Pancreas (tissue), 10 donors: ENCODE measurements around the gene UIMC1. TPM values are rescaled to one million over a fixed set of nuclear protein-coding genes. Genes with fewer than 3 reads are reported as not detected.
A peak's percentile ranks its signal among the peaks of the same experiment; 100 is the strongest.

ENCODE experiments used
- ATAC-seq, 4 donors: fragments of 200-7000 bp; cut with Tn5 transposase; one replicate each; pipeline versions ENCODE4 v1.8.0 to v1.9.1; 2020; ENCODE audit warnings: mild to moderate bottlenecking in 4 of 4, moderate library complexity in 4 of 4
- DNase-seq, 6 donors: peaks; one replicate each; pipeline ENCODE4 v3.0.0-alpha.2; 2020
- FAIRE-seq: peaks from 2 replicates; lab custom pipeline; 2012; peaks lifted over from hg19 to GRCh38; lab: Jason Lieb, UNC
- H3K27ac ChIP-seq, 4 donors: fragments of 200-600 bp; sonication (generic); 1 replicate in 3 of 4; 2 replicates in 1 of 4; pipeline versions ENCODE4 v1.5.0 to v1.8.0; 2020
- H3K27me3 ChIP-seq, 4 donors: fragments of 200-600 bp; one replicate each; pipeline ENCODE4 v1.8.0; 2021
- H3K36me3 ChIP-seq, 3 donors: fragments of 200-600 bp; sonication (generic) in 1 of 3; one replicate each; pipeline versions ENCODE4 v1.5.0 to v1.8.0; 2020 to 2021
- H3K4me1 ChIP-seq, 3 donors: fragments of 200-600 bp; one replicate each; pipeline ENCODE4 v1.8.0; 2021
- H3K4me3 ChIP-seq, 4 donors: fragments of 200-600 bp; sonication (generic) in 2 of 4; one replicate each; pipeline versions ENCODE4 v1.5.0 to v1.8.0; 2020 to 2021
- H3K9me3 ChIP-seq, 4 donors: fragments of 200-600 bp; one replicate each; pipeline ENCODE4 v1.8.0; 2021
- WGBS, 2 donors: extraction: QIAGEN DNeasy Blood & Tissue Kit; methylation state at CpG; one replicate each; pipeline ENCODE4 v1.1.7; 2013; 5-methylcytosine and 5-hydroxymethylcytosine counted together
- intact Hi-C, 3 donors: fragments of 100-400 bp; cut with DNase I; formaldehyde crosslinking; loops; one replicate each; pipeline versions ENCODE4 v1.11.1 to v1.14.2; 2022
- polyA plus RNA-seq, 2 donors: library from polyadenylated mRNA; stranded (reverse); fragments of 200-250 nt; gene quantifications; one replicate each; pipeline ENCODE4 v1.2.3, GENCODE V29; 2013
- total RNA-seq, 6 donors: library from RNA; stranded (reverse); fragmentation: NEBNext Ultra II Directional in 4 of 6; extraction: Animal tissue kit (Norgen Biotek cat#: 25700) in 4 of 6; gene quantifications; one replicate each; pipeline versions ENCODE4 v1.2.1 to v1.2.4, GENCODE V29; 2021 to 2023
- TF ChIP-seq, protein P1 (sequence below), 4 donors: fragments of 200-600 bp; sonication (generic) in 3 of 4; IDR thresholded peaks; one replicate each; pipeline versions ENCODE4 v1.5.0 to v1.8.0; 2021; ENCODE audit warnings: antibody characterized with exemption in 4 of 4
- donor health status: healthy with polysubstance abuse.
- donor health status: DM: no; HTN: no; CAD: no; lungs with moderate emphysema.
- donor health status: DM: no; HTN: no; CAD: no.
- donor health status: control.
- donor health status: control.
- donor health status: Bipolar disorder and iron deficiency.
- donor health status: DM: yes; HTN: yes; CAD: no.
- donor health status: DM: no; HTN: no; CAD: no.
- donor health status: DM: no; HTN: no; CAD: no.
- donor health status: DM: yes; HTN: yes; CAD: no.

The UIMC1 gene
- total and polyA plus RNA-seq, 8 donors: 19.9 to 29.5 (median 23.0) TPM

DNA sequence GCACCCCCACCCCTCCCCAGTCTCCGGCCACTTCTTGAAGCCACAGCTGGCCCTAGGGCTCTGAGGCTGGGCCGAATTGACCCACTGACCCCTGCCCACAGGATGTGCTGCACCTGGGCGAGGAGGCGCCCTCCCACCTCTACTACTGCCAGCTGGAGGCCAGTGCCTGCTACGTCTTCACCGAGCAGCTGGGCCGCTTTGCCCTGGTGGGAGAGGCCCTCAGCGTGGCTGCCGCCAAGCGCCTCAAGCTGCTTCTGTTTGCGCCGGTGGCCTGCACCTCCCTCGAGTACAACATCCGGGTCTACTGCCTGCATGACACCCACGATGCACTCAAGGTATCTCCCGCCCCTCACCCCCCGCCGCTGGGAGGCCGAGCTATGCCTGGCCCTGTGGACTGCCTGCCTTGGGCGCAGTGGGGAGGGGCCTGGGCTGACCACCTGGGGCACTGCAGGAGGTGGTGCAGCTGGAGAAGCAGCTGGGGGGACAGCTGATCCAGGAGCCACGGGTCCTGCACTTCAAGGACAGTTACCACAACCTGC lies 128.7 kb downstream of the UIMC1 start:
- 49 to 56% methylated on average over 21 of the region's 21 CpGs for WGBS, 2 donors
- Histone ChIP-seq H3K27me3 (no peaks in the 10 kb centered on the region), H3K9me3 (no peaks in the 10 kb centered on the region), H3K36me3 (no peaks in the 10 kb centered on the region), H3K4me1 (no peaks in the 10 kb centered on the region), H3K4me3 (no peak overlapping the region), H3K27ac (no peak overlapping the region)
- TF ChIP-seq, protein P1, sequence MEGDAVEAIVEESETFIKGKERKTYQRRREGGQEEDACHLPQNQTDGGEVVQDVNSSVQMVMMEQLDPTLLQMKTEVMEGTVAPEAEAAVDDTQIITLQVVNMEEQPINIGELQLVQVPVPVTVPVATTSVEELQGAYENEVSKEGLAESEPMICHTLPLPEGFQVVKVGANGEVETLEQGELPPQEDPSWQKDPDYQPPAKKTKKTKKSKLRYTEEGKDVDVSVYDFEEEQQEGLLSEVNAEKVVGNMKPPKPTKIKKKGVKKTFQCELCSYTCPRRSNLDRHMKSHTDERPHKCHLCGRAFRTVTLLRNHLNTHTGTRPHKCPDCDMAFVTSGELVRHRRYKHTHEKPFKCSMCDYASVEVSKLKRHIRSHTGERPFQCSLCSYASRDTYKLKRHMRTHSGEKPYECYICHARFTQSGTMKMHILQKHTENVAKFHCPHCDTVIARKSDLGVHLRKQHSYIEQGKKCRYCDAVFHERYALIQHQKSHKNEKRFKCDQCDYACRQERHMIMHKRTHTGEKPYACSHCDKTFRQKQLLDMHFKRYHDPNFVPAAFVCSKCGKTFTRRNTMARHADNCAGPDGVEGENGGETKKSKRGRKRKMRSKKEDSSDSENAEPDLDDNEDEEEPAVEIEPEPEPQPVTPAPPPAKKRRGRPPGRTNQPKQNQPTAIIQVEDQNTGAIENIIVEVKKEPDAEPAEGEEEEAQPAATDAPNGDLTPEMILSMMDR (IDR thresholded peaks at IDR 0.05): no peak
- intact Hi-C loops: no loop called here
- ATAC-seq (no peak), FAIRE-seq (no peak), DNase-seq (peak in 1 of 6 donors; percentile 45)

DNA sequence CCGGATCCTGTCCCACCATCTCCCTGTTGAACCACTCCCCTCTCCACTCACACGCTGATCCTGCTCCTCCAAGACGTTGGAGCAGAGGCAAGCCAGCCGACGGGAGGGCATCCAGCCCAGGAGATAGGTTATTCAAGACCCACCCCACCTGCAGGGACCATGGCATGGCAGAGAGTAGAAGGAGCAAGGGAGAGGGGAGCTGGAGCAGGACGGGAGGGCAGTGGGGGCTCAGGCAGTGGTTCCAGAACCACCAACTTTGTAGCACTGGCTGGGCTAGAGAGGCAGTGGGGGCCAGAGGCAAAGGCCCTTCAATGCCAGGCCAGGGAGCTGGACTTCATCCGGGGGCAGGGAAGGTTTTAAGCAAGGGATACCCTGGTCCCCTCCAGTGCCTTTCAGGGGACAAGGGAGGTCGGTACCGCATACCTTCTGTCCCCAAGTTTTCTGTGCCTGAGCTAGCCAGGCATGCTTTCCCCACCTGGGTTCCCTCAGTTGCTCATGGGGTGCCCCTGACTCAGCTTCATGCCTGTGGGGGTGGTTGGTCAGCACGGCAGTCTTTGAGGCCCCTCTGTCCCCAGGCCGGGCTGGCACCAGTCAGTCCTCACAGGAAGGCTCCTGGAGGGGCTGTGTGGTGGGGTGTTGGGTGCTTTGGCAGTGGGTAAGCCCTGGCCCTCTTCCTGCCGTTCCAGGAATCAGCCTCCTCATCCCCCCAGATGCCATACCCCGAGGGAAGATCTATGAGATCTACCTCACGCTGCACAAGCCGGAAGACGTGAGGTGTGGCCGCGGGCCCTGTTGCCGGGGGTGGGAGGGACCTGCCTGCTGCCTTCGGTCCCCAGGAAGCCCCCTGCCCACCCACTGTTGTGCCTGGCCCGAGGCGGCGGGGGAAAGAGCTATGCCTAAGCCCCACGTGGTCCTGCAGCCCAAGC lies 129.8 kb downstream of the UIMC1 start:
- intact Hi-C loops: no loop called here
- DNase-seq (peak in 1 of 6 donors; percentile 60), ATAC-seq (no peak), FAIRE-seq (no peak)
- H3K27ac ChIP-seq: no peak overlapping the region
- WGBS, 2 donors: 52 to 56% methylated on average over 22 to 24 of the region's 24 CpGs
- TF ChIP-seq, protein P1 (IDR thresholded peaks at IDR 0.05): no peak
- H3K4me3 ChIP-seq: no peak overlapping the region
- H3K9me3 ChIP-seq: no peaks in the 10 kb centered on the region
- no peaks in the 10 kb centered on the region for H3K36me3 ChIP-seq
- no peaks in the 10 kb centered on the region for H3K4me1 ChIP-seq
- no peaks in the 10 kb centered on the region for H3K27me3 ChIP-seq

DNA sequence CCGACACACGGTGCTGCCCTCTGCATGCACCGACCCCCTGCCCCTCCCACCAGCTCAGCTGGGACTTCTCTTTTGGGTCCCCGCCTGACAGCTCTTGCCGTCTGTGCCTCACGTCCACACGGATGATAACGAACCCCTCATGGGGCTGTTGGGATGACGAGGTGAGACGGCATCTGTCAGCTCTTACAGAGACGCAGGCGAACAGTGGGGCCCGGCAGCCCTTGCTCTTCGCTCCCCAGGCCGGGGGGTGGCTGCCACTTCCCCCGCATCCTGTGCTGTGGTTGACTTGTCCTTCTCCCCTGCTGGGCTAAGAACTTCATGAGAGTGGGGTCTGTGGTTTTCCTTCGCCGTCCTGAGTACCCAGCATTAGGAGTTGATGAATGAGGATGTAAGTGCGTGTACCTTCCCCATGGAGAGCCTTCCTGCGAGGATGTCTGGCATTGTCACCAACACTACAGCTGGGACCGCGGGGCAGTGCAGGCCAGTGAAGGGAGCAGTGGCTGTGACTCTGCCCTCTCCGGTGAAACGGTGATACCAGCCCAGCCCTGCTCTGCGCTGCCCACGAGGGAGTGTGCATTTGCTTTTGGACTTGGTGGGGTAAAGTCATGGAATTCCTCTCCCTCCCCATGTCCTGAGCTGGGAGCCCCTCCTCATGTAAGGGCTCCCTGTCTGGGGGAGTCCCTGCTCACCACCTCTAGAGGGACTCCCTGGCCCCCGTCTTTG lies 130.6 kb downstream of the UIMC1 start:
- no peak for FAIRE-seq
- Histone ChIP-seq H3K27ac (no peak overlapping the region), H3K27me3 (no peaks in the 10 kb centered on the region), H3K4me3 (no peak overlapping the region), H3K4me1 (no peaks in the 10 kb centered on the region), H3K36me3 (no peaks in the 10 kb centered on the region), H3K9me3 (no peaks in the 10 kb centered on the region)
- intact Hi-C loops: no loop called here
- no peak for ATAC-seq
- DNase-seq: peak in 1 of 6 donors; percentile 23
- WGBS, 2 donors: 30% methylated on average over 27 of the region's 27 CpGs
- TF ChIP-seq, protein P1 (IDR thresholded peaks at IDR 0.05): no peak

DNA sequence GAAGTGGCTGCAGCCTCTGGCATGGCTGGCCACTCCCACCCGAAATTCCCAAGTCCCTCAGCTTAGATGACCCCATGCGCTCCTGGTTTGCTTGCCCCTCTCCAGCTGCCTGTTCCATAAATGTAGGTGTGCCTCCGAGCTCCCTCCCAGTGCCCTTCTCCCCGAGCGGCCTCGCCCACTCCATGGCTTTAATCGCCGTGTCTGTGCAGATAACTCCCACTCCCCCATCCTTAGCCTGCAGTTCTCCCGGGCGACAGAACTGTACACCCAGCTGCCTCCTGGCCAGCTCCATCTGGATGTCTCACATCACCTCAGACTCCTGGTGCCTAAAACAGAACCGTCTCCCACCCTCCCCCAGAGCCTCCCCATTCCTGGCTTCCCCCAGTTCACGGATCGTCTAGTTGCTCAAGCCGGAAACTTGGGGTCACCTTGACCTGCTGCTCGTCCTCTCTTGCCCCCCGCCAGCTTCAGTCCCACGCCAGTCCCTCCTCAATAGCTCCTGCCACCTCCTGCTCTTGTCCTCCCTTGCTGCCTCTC lies 131.5 kb downstream of the UIMC1 start:
- H3K27ac ChIP-seq: no peak overlapping the region
- H3K9me3 ChIP-seq: no peaks in the 10 kb centered on the region
- FAIRE-seq (no peak), ATAC-seq (no peak), DNase-seq (peak in 1 of 6 donors; percentile 31)
- H3K4me3 ChIP-seq: no peak overlapping the region
- intact Hi-C loops: no loop called here
- no peaks in the 10 kb centered on the region for H3K4me1 ChIP-seq
- 39 to 44% methylated on average over 17 of the region's 17 CpGs for WGBS, 2 donors
- TF ChIP-seq, protein P1 (IDR thresholded peaks at IDR 0.05): no peak
- no peaks in the 10 kb centered on the region for H3K27me3 ChIP-seq
- H3K36me3 ChIP-seq: no peaks in the 10 kb centered on the region
